NCI-H526 (cell line): Measurements from ENCODE around the gene SELP.
A peak's percentile ranks its signal among the peaks of the same experiment; 100 is the strongest.

ENCODE experiments used
- DNase-seq, 2 experiments: peaks; one replicate each; lab custom pipeline; 2025; lab: John Stamatoyannopoulos, UW

The SELP gene

GRCh38 chr1:169620565-169620964, 9.4 kb downstream of the SELP start:
- no peak for DNase-seq

DNA sequence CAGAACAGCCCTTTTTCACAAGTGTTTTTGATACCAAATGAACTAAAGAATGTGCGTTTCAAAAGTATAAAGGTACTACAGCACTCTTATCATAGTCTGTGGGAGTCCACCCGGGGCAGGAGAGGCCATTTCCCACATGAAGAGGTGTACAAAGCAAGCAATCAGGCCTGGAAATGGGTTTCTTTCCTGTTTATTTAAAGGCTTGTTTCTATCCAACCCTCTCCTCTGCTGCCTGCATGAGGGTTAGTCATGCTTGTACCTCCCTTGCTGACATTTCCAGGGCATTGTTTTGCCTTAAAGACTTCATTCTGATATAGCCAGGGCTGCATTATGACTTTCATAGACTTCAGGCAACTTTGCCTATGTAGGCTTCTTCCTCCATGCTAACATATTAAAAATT, 11.6 kb downstream of the SELP start:
- DNase-seq, result no peak

- no peak for DNase-seq
These were observed 14.1 kb downstream of the SELP start for GRCh38 chr1:169615803-169616202.

DNA sequence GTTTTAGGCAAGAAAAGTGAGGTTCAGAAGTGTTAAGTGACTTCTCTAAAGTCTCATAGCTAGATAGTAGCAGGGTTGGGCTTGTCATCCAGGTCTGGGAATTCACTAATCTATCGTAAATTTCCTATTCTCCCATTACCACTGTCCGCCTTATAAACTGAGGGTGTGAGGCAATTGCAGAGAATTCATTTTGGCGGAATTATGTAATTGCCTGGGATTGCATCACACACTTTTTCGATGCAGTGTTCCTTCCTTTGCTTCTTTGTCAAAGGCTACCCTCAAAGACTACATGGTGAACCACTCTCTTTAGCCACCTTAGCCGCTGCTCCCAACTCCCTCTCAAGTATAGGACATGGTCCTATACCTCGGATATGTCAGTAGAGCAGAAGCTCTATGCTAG, 19.1 kb downstream of the SELP start:
- DNase-seq, result no peak

- no peak for DNase-seq
These were observed 19.8 kb downstream of the SELP start for GRCh38 chr1:169610108-169610507.

GRCh38 chr1:169608226-169608625, 21.7 kb downstream of the SELP start:
- DNase-seq, result no peak

DNA sequence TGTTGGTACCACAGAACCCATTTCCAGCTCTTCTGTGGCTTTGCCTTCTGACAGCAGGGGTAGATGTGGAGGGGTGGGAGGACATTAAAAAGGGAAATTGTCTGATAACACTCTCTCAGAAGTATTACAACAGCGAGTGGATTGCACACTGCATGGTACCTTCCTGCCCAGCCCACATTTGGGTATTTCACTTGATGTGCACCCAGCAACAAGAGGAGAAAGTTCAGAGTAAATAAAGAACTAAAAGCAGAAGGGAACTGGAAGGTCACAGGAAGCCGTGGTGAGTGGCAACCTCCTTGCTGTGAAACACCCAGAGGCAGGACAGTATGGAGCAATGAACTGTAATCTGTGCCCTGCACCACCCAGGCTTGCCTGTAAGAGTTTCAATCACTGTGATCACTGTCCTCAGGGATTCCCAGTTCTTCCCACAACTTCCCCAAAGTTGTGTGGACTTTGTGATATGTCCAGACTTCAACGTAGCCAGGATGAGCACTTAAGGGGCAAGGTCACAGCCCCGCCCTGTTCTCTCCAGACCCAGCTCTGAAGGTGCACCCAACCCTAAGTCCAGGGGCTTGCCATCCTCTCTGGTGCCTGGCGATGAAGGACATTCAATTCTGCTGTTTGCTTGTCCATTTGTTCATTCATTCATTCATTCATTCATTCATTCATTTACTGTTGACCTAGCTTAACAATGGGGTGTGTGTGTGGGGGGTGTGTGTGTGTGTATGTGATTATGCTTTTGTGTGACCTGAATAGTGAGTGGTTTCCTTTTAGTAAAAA, 25.0 kb downstream of the SELP start:
- no peak for DNase-seq

DNA sequence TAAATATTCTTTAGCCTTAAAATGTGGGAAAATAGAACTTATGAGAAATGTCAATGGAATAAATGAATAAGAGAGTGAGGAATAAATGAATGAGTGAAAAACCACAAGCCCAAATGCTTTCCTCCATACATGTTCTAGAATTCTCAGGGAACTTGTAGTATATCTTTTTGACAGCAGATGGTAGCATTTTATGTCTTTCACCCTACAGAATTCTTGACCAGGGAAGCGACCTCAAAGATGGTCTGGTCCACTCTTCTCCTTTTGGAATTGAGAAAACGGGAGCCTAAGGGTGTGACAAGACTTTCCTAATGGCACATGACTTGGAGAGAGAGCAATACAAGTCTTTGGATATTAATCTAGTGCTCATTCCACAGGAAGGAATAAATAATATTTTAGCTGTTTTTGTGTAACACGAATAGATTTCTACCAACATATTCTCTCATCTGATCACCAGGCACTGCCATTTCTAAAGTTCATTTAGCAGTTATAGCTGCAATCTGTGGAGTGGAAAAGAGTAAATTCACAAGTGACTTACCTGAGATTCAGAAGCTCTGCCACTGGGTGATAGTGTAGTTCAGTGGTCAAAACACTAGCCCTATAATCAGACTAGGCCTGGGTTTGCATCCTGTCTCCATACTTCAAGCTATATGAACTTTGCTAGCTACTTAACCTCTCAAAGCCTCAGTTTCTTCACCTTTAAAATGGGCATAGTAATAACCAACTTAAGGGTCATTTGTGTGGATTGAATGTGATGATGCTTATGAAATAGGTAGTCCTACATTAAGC, 28.6 kb downstream of the SELP start:
- peak in 1 of 2 experiments; percentile 67 for DNase-seq

DNA sequence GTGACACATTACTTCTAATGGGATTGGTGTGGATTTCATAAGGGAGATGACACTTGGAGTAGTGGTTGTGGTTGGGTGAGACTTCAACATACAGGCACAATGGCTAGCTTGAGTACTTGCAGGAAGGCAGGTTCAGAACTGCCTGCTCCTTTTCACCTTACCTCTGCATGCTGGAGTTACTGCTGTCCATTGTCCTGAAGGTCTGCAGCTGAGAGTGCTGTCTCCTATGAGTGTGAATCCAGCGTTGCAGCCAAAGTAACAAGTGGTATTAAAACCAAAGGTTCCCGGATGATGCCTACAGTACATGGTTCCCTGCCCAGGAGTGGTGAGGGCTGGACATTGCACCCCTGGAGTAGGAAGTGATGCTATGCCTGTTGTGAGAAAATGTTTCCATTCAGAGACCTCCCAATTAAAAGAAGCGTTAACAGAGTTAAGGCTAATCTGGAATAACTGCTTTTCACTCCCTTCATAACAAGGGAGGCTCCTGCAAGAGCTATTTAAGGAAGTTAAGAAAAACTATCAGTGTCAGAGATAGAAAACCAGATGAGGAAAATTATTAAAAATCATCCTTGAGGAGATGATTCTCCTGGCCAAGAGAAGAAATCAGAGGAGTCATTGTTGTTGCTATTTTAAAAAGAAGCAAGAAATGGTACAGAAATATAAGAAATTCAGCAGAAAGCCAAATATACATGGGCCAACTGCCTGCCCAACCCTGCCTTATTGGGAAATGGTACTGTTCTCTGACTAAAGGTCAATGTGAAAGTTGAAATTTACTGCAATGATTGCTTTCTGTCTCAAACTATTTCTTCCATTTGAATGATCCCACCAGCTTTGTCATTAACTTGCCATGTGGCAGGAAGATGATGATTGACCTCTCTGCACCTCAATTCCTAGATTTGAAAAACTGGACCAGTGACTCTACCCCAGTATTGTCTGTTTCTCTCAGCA, 33.9 kb downstream of the SELP start:
- no peak for DNase-seq

GRCh38 chr1:169594391-169594790, 35.5 kb downstream of the SELP start:
- DNase-seq, result no peak

DNA sequence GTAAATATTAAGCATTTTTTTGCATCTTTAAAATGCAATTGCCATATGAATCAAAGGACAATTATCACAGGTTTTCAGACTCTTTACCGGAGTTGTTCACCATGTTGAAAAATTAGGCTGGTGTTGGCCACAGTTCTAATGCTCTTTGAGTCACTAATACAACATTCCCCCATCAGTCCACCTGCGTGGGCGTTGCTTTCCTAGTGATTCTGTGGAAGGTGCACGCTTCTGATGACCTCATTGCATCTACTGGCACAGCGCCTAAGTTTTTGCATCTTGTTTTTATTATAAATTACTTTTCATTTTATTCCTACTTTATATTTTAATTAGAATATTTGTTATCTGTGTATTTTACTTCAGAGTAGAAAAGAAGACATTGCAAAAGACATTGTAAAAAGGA, 39.0 kb downstream of the SELP start:
- DNase-seq, result no peak

DNA sequence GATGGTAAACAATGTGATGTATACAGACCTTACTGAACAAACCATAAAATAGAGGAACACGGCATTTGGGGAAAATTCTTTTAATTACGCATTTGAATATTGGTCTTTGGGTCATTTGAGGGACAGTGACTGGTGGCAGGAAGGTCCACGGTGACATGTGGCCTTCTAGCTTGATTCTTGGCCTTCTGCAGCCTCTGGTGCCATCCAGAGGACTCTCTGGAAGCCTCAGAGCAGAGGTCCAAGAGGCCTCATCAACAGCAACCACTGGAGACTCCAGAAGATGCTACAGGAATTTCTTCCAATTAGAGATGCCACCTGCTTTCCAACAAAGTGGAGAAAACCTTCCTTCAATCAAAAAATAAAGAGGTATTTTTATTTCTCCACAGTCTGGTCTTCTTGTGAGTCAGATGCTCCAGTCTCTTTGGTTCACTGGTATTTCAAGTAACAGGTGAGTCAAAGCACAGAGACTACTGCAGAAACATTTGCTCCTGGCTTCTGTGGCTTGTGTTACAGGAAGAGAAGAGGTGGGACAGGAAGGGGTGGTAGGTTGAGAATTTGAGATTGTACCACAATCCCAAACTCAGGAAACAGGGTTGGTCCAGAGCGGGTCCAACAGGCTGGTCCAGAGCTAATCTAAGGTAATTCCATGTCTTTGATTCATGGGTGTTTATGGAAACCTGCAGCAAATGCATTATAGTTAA, 41.0 kb downstream of the SELP start:
- DNase-seq, result no peak

DNA sequence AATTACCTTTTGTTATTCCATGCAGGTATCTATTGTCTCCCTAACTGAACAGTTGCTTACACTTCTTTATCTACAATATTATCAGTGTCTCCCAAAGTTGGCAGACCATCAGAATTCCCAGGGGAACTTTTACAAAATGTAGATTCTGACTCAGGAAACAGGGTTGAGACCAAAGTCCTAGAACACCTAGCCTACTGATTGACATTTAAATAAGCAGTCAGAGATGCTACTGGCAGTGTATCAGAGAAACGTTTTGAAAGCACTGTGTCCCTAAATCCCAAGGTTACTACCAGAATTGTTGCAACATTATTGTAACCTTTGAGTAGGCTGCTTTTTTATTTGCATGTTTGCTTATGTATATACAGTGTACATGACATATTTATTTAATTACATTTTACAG, 41.8 kb downstream of the SELP start:
- peak in 1 of 2 experiments; percentile 39 for DNase-seq

- DNase-seq, result peak; percentile 73 to 97
These were observed 43.3 kb downstream of the SELP start, which contains the start of gene F5 for GRCh38 chr1:169586395-169587255. Gene F5, minus strand, starts transcription at chr1:169586481. Its CDS starts 95 bp downstream, at chr1:169586386.

GRCh38 chr1:169586067-169586394, 43.9 kb downstream of the SELP start:
- no peak for DNase-seq

GRCh38 chr1:169585181-169585580, 44.7 kb downstream of the SELP start:
- DNase-seq, result no peak

GRCh38 chr1:169584483-169585144, 45.3 kb downstream of the SELP start:
- no peak for DNase-seq

DNA sequence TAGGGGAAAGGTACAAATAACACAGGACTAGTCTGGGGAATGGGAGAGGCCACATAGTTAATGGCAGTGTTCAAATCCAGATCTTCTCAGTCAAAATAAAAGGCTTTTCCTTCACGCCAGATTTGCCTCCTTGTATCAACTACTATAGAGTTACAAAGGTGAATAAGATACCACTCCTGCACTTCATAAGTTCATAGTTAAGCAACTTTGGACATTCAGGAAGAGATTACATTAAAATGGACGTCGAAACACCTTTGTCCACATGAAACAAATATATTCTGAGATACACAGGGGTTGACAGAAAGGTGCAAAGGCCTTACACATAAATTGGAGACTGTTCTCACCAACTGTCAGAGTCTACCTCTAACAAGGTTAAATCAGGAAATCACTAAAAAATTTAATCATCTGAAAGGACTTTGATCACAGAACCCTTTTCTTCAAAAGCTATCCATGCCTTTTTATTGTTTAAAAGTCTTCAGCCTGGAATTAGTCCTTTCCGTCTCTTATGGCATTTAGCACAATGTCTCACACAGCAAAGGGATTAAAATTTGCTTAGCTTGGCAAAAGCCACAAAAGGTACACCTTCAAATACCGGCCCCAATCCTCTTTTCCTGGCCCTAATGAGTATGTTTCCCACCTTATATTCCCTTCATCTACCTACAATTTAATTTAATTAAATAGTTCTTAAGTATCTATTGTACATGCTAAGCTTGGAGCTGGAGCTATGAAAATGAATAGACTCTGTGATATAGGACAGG, 51.8 kb downstream of the SELP start:
- no peak for DNase-seq

DNA sequence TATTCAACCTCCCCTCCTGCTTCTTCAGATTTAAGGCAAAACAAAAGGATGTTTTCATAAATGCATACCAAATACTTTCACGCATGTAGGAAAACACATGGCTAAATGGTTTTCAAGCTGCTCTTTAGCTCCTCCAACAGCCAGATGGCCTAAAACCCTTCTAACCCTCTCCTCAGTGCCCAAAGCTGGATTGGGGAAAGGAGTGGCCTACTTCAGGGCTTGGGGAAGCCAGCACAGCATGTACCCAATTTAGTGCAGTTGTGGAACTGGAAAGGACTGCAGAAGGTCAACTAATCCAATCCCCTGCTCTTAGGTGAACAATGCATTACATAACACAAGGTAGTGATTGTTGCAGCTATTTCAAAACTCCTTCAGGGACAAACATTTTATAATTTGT, 53.0 kb downstream of the SELP start:
- no peak for DNase-seq
